Measurements from ENCODE around the gene DNAI4.

Gene DNAI4

GRCh38 chr1:66850989-66851388 is 73.7 kb downstream of the DNAI4 start:
- Histone ChIP-seq H3K27ac (replicated peaks) (no peak overlapping the region), H3K4me3 (replicated peaks; ENCODE audit: insufficient read depth, low read length) (no peak overlapping the region), H3K27me3 (ENCODE audit: insufficient read depth, poor library complexity, severe bottlenecking) (no peaks in the 10 kb centered on the region)
- TF ChIP-seq SPI1 (IDR thresholded peaks at IDR 0.05; ENCODE audit: borderline replicate concordance, low read depth) (no peak), REST (IDR thresholded peaks at IDR 0.05; ENCODE audit: insufficient replicate concordance, low read depth) (no peak), CTCF (IDR thresholded peaks at IDR 0.05; ENCODE audit: insufficient read depth, low read length) (no peak), GABPA (IDR thresholded peaks at IDR 0.05; ENCODE audit: low read depth) (no peak), POLR2AphosphoS5 (IDR thresholded peaks at IDR 0.05; ENCODE audit: low read depth) (no peak)
- no peak for DNase-seq (ENCODE audit: low read depth in 1 of 2, low spot score in 1 of 2)

GRCh38 chr1:66848193-66848592 is 76.5 kb downstream of the DNAI4 start:
- no peak for DNase-seq (ENCODE audit: low read depth in 1 of 2, low spot score in 1 of 2)
- Histone ChIP-seq H3K4me3 (replicated peaks; ENCODE audit: insufficient read depth, low read length) (no peak overlapping the region), H3K27ac (replicated peaks) (no peak overlapping the region), H3K27me3 (ENCODE audit: insufficient read depth, poor library complexity, severe bottlenecking) (no peaks in the 10 kb centered on the region)
- no peak for TF ChIP-seq SPI1 (IDR thresholded peaks at IDR 0.05; ENCODE audit: borderline replicate concordance, low read depth)
- TF ChIP-seq REST (IDR thresholded peaks at IDR 0.05; ENCODE audit: insufficient replicate concordance, low read depth), result no peak
- no peak for TF ChIP-seq CTCF (IDR thresholded peaks at IDR 0.05; ENCODE audit: insufficient read depth, low read length)
- TF ChIP-seq POLR2AphosphoS5 (IDR thresholded peaks at IDR 0.05; ENCODE audit: low read depth), result no peak
- no peak for TF ChIP-seq GABPA (IDR thresholded peaks at IDR 0.05; ENCODE audit: low read depth)

GRCh38 chr1:66840929-66841328 is 83.7 kb downstream of the DNAI4 start:
- no peak overlapping the region for H3K27ac ChIP-seq (replicated peaks)
- H3K27me3 ChIP-seq (ENCODE audit: insufficient read depth, poor library complexity, severe bottlenecking), result no peaks in the 10 kb centered on the region
- no peak for DNase-seq (ENCODE audit: low read depth in 1 of 2, low spot score in 1 of 2)
- TF ChIP-seq CTCF (IDR thresholded peaks at IDR 0.05; ENCODE audit: insufficient read depth, low read length) (no peak), REST (IDR thresholded peaks at IDR 0.05; ENCODE audit: insufficient replicate concordance, low read depth) (no peak), POLR2AphosphoS5 (IDR thresholded peaks at IDR 0.05; ENCODE audit: low read depth) (no peak), SPI1 (IDR thresholded peaks at IDR 0.05; ENCODE audit: borderline replicate concordance, low read depth) (no peak), GABPA (IDR thresholded peaks at IDR 0.05; ENCODE audit: low read depth) (no peak)
- no peak overlapping the region for H3K4me3 ChIP-seq (replicated peaks; ENCODE audit: insufficient read depth, low read length)
